ENCODE measurements around the gene LAD1.

The LAD1 gene

GRCh38 chr1:201375169-201375568 lies 24.0 kb downstream of the LAD1 start:
- no peak for TF ChIP-seq GATA3 (IDR thresholded peaks at IDR 0.05; ENCODE audit: low read depth, low read length)
- no peak for TF ChIP-seq GATA2 (IDR thresholded peaks at IDR 0.05; ENCODE audit: low read depth, low read length)

- no peak for TF ChIP-seq GATA3 (IDR thresholded peaks at IDR 0.05; ENCODE audit: low read depth, low read length)
- TF ChIP-seq GATA2 (IDR thresholded peaks at IDR 0.05; ENCODE audit: low read depth, low read length) = no peak
Observed at GRCh38 chr1:201374364-201374763, 24.8 kb downstream of the LAD1 start.

GRCh38 chr1:201371792-201372191 lies 27.3 kb downstream of the LAD1 start:
- TF ChIP-seq GATA2 (IDR thresholded peaks at IDR 0.05; ENCODE audit: low read depth, low read length) (no peak), GATA3 (IDR thresholded peaks at IDR 0.05; ENCODE audit: low read depth, low read length) (no peak)

- TF ChIP-seq GATA2 (IDR thresholded peaks at IDR 0.05; ENCODE audit: low read depth, low read length) (no peak), GATA3 (IDR thresholded peaks at IDR 0.05; ENCODE audit: low read depth, low read length) (no peak)
Observed at GRCh38 chr1:201371276-201371675, 27.8 kb downstream of the LAD1 start.

- no peak for TF ChIP-seq GATA2 (IDR thresholded peaks at IDR 0.05; ENCODE audit: low read depth, low read length)
- TF ChIP-seq GATA3 (IDR thresholded peaks at IDR 0.05; ENCODE audit: low read depth, low read length) = no peak
Observed at GRCh38 chr1:201370500-201370899, 28.6 kb downstream of the LAD1 start.

- TF ChIP-seq GATA3 (IDR thresholded peaks at IDR 0.05; ENCODE audit: low read depth, low read length) = no peak
- no peak for TF ChIP-seq GATA2 (IDR thresholded peaks at IDR 0.05; ENCODE audit: low read depth, low read length)
Observed at GRCh38 chr1:201369209-201369608, 29.9 kb downstream of the LAD1 start.

- TF ChIP-seq GATA3 (IDR thresholded peaks at IDR 0.05; ENCODE audit: low read depth, low read length) = no peak
Observed at GRCh38 chr1:201366696-201367095, 32.4 kb downstream of the LAD1 start.

GRCh38 chr1:201365251-201365650 lies 33.9 kb downstream of the LAD1 start:
- TF ChIP-seq GATA3 (IDR thresholded peaks at IDR 0.05; ENCODE audit: low read depth, low read length) (no peak), GATA2 (IDR thresholded peaks at IDR 0.05; ENCODE audit: low read depth, low read length) (no peak)

- TF ChIP-seq GATA3 (IDR thresholded peaks at IDR 0.05; ENCODE audit: low read depth, low read length) (no peak), GATA2 (IDR thresholded peaks at IDR 0.05; ENCODE audit: low read depth, low read length) (no peak)
Observed at GRCh38 chr1:201364808-201365105, 34.4 kb downstream of the LAD1 start.

GRCh38 chr1:201363467-201363866 lies 35.7 kb downstream of the LAD1 start:
- TF ChIP-seq GATA2 (IDR thresholded peaks at IDR 0.05; ENCODE audit: low read depth, low read length) (no peak), GATA3 (IDR thresholded peaks at IDR 0.05; ENCODE audit: low read depth, low read length) (no peak)

- TF ChIP-seq GATA2 (IDR thresholded peaks at IDR 0.05; ENCODE audit: low read depth, low read length) = no peak
- no peak for TF ChIP-seq GATA3 (IDR thresholded peaks at IDR 0.05; ENCODE audit: low read depth, low read length)
Observed at GRCh38 chr1:201362906-201363305, 36.2 kb downstream of the LAD1 start.

GRCh38 chr1:201361652-201362504 lies 37.2 kb downstream of the LAD1 start:
- TF ChIP-seq GATA3 (IDR thresholded peaks at IDR 0.05; ENCODE audit: low read depth, low read length) (no peak), GATA2 (IDR thresholded peaks at IDR 0.05; ENCODE audit: low read depth, low read length) (no peak)

GRCh38 chr1:201360901-201361651 lies 38.0 kb downstream of the LAD1 start:
- no peak for TF ChIP-seq GATA3 (IDR thresholded peaks at IDR 0.05; ENCODE audit: low read depth, low read length)
- TF ChIP-seq GATA2 (IDR thresholded peaks at IDR 0.05; ENCODE audit: low read depth, low read length) = no peak

- TF ChIP-seq GATA3 (IDR thresholded peaks at IDR 0.05; ENCODE audit: low read depth, low read length) = no peak
- TF ChIP-seq GATA2 (IDR thresholded peaks at IDR 0.05; ENCODE audit: low read depth, low read length) = no peak
Observed at GRCh38 chr1:201360486-201360885, 38.6 kb downstream of the LAD1 start.

GRCh38 chr1:201359873-201360210 lies 39.3 kb downstream of the LAD1 start:
- no peak for TF ChIP-seq GATA3 (IDR thresholded peaks at IDR 0.05; ENCODE audit: low read depth, low read length)
- no peak for TF ChIP-seq GATA2 (IDR thresholded peaks at IDR 0.05; ENCODE audit: low read depth, low read length)

All from SH-SY5Y (cell line).